PC-9 (cell line): Measurements from ENCODE around the gene PDE7B. TPM values are rescaled to one million over a fixed set of nuclear protein-coding genes. Genes with fewer than 3 reads are reported as not detected.

ENCODE experiments used
- BruUV-seq: library from RNA; stranded (reverse); fragments of 400-500 nt; replicated peaks from 2 replicates; lab custom pipeline; 2021; lab: Mats Ljungman, UMichigan
- CTCF ChIA-PET: fragments of 300-600 bp; sonication (Branson Sonifier 250); formaldehyde crosslinking; loops from one replicate; lab custom pipeline; 2022; ENCODE audit warnings: antibody characterized with exemption; lab: Charles Lee
- POLR2A ChIA-PET: fragments of 300-600 bp; sonication (Branson Sonifier 250); formaldehyde crosslinking; loops from one replicate; lab custom pipeline; 2022; ENCODE audit warnings: antibody characterized with exemption; ENCODE audit not compliant: unreplicated experiment; lab: Charles Lee
- DNase-seq, 2 experiments: peaks; one replicate each; pipeline versions ENCODE4 v3.0.0 to v3.0.0-alpha.2; 2015 to 2022; ENCODE audit warnings: mixed read lengths in 1 of 2
- H2AFZ ChIP-seq: fragments of 200-600 bp; sonication (generic); 2 replicates; pipeline ENCODE4 v1.8.1; 2017; ENCODE audit warnings: antibody characterized with exemption
- H3F3A ChIP-seq: fragments of 200-600 bp; sonication (generic); 2 replicates; pipeline ENCODE4 v1.8.1; 2017; ENCODE audit warnings: antibody characterized with exemption, mild to moderate bottlenecking, low read depth; ENCODE audit not compliant: insufficient read depth
- H3K27ac ChIP-seq: fragments of 200-600 bp; sonication (generic); 2 replicates; pipeline ENCODE4 v1.6.1; 2016; ENCODE audit warnings: mixed run types
- H3K27me3 ChIP-seq: fragments of 200-600 bp; sonication (generic); 2 replicates; pipeline ENCODE4 v1.6.1; 2016; ENCODE audit warnings: low read depth, mixed run types; ENCODE audit not compliant: insufficient read depth
- H3K36me3 ChIP-seq: fragments of 200-600 bp; sonication (generic); 2 replicates; pipeline ENCODE4 v1.6.1; 2016; ENCODE audit warnings: low read depth, mixed run types
- H3K4me1 ChIP-seq: fragments of 200-600 bp; sonication (generic); replicated peaks from 2 replicates; pipeline ENCODE4 v1.6.1; 2016; ENCODE audit warnings: mixed run types; ENCODE audit not compliant: insufficient read depth
- H3K4me2 ChIP-seq: fragments of 200-600 bp; sonication (generic); 2 replicates; pipeline ENCODE4 v1.6.1; 2017; ENCODE audit warnings: mixed run types
- H3K4me3 ChIP-seq: fragments of 200-600 bp; sonication (generic); 2 replicates; pipeline ENCODE4 v1.6.1; 2016; ENCODE audit warnings: mixed run types
- H3K79me2 ChIP-seq: fragments of 200-600 bp; sonication (generic); 2 replicates; pipeline ENCODE4 v1.6.1; 2017; ENCODE audit warnings: low read depth, mixed run types
- H3K9me2 ChIP-seq: fragments of 200-600 bp; sonication (generic); 2 replicates; pipeline ENCODE4 v1.8.1; 2017; ENCODE audit warnings: mild to moderate bottlenecking; ENCODE audit not compliant: insufficient read depth
- H3K9me3 ChIP-seq: fragments of 200-600 bp; sonication (generic); 2 replicates; pipeline ENCODE4 v1.8.1; 2016; ENCODE audit warnings: low read depth; ENCODE audit not compliant: insufficient read depth
- H4K20me1 ChIP-seq: fragments of 200-600 bp; sonication (generic); 2 replicates; pipeline ENCODE4 v1.8.1; 2017; ENCODE audit not compliant: insufficient read depth
- CTCF ChIP-seq: fragments of 200-600 bp; sonication (generic); conservative IDR thresholded peaks from 2 replicates; pipeline ENCODE4 v1.6.1; 2017; ENCODE audit warnings: mixed run types, antibody characterized with exemption, mild to moderate bottlenecking, moderate library complexity
- EZH2 ChIP-seq: fragments of 200-600 bp; sonication (generic); IDR thresholded peaks from 2 replicates; pipeline ENCODE4 v1.8.0; 2017; ENCODE audit warnings: antibody characterized with exemption, low read depth
- intact Hi-C: fragments of 100-400 bp; cut with micrococcal nuclease; formaldehyde crosslinking; loops from one replicate; pipeline ENCODE4 v1.10.0; 2022; ENCODE audit not compliant: unreplicated experiment
- total RNA-seq: library from RNA; stranded (reverse); gene quantifications from 2 replicates; pipeline ENCODE4 v1.2.3, GENCODE V29; 2021

PDE7B gene
- total RNA-seq, 1 experiment from 2014 or later, result 0.31 TPM

GRCh38 chr6:136012198-136012887, 160.8 kb downstream of the PDE7B start:
- Histone ChIP-seq H2AFZ (peak overlapping the region; percentile 58), H3K4me3 (no peak overlapping the region), H3K36me3 (no peaks in the 10 kb centered on the region), H4K20me1 (no peaks in the 10 kb centered on the region), H3K27ac (peak overlapping the region; percentile 6), H3K27me3 (no peaks in the 10 kb centered on the region), H3K9me3 (no peaks in the 10 kb centered on the region), H3K9me2 (no peaks in the 10 kb centered on the region), H3K4me1 (peaks cover 12% of the 10 kb centered on the region), H3K4me2 (peak overlapping the region; percentile 35), H3K79me2 (no peaks in the 10 kb centered on the region), H3F3A (no peaks in the 10 kb centered on the region)
- CTCF ChIA-PET, result interaction anchor here (0.6 kb wide), 1 partner anchor 380 kb away, joined by 9 read pairs; no protein-coding TSS in a partner anchor
- peak; percentile 9 to 62 for DNase-seq
- POLR2A ChIA-PET, result no interaction called here
- BruUV-seq, result no TSS peak
- TF ChIP-seq EZH2 (no peak), CTCF (no peak)
- intact Hi-C loops, result no loop called here

- ChIA-PET CTCF (no interaction called here), POLR2A (no interaction called here)
- BruUV-seq, result no TSS peak
- H3K4me2 ChIP-seq, result no peak overlapping the region
- H3K27me3 ChIP-seq, result no peaks in the 10 kb centered on the region
- intact Hi-C loops, result no loop called here
- no peaks in the 10 kb centered on the region for H3K9me2 ChIP-seq
- H4K20me1 ChIP-seq, result no peaks in the 10 kb centered on the region
- TF ChIP-seq CTCF (no peak), EZH2 (no peak)
- H3K4me3 ChIP-seq, result no peak overlapping the region
- DNase-seq, result no peak
- H3K79me2 ChIP-seq, result no peaks in the 10 kb centered on the region
- H2AFZ ChIP-seq, result no peak overlapping the region
- no peaks in the 10 kb centered on the region for H3F3A ChIP-seq
- no peaks in the 10 kb centered on the region for H3K9me3 ChIP-seq
- peaks cover 12% of the 10 kb centered on the region for H3K4me1 ChIP-seq
- 0 out of 2 replicates have a peak overlapping the region, but pooled peaks have one; percentile 6 for H3K27ac ChIP-seq
- no peaks in the 10 kb centered on the region for H3K36me3 ChIP-seq
Observed at GRCh38 chr6:136012943-136013342, 161.4 kb downstream of the PDE7B start.

GRCh38 chr6:136014454-136015437, 163.2 kb downstream of the PDE7B start:
- no peak overlapping the region for H3K4me3 ChIP-seq
- no peak overlapping the region; the same call in 1 of the 2 replicates for H2AFZ ChIP-seq
- no peaks in the 10 kb centered on the region for H3K79me2 ChIP-seq
- no peaks in the 10 kb centered on the region for H3K36me3 ChIP-seq
- no peaks in the 10 kb centered on the region for H3K9me3 ChIP-seq
- H4K20me1 ChIP-seq, result no peaks in the 10 kb centered on the region
- POLR2A ChIA-PET, result no interaction called here
- no TSS peak for BruUV-seq
- no peaks in the 10 kb centered on the region for H3K27me3 ChIP-seq
- H3K27ac ChIP-seq, result no peak overlapping the region
- DNase-seq, result peak in 1 of 2 experiments; percentile 16
- H3K9me2 ChIP-seq, result no peaks in the 10 kb centered on the region
- CTCF ChIA-PET, result interaction anchor here (0.5 kb wide), 1 partner anchor 182 kb away, joined by 3 read pairs; no protein-coding TSS in a partner anchor
- no peak overlapping the region for H3K4me2 ChIP-seq
- H3K4me1 ChIP-seq, result peaks cover 12% of the 10 kb centered on the region
- TF ChIP-seq EZH2, result no peak
- TF ChIP-seq CTCF, result no peak
- no peaks in the 10 kb centered on the region for H3F3A ChIP-seq
- intact Hi-C loops, result no loop called here
